Renal pelvis (tissue), 4 donors: Measurements from ENCODE around the gene KIFC1. TPM values are rescaled to one million over a fixed set of nuclear protein-coding genes. Genes with fewer than 3 reads are reported as not detected.

Experiments
- DNase-seq: peaks from one replicate; pipeline ENCODE4 v3.0.0-alpha.2; 2013
- polyA plus RNA-seq, 3 donors: library from polyadenylated mRNA; unstranded; fragments of 120-200 nt; gene quantifications; one replicate each; pipeline ENCODE4 v1.2.1, GENCODE V29; 2013; ENCODE audit not compliant: insufficient read length in 3 of 3

KIFC1 gene
- polyA plus RNA-seq, 3 donors: 42.2 to 54.6 (median 43.3) TPM

GRCh38 chr6:33423777-33424176 lies 32.2 kb downstream of the KIFC1 start:
- DNase-seq: no peak

GRCh38 chr6:33424855-33425667 lies 33.4 kb downstream of the KIFC1 start:
- no peak for DNase-seq

DNA sequence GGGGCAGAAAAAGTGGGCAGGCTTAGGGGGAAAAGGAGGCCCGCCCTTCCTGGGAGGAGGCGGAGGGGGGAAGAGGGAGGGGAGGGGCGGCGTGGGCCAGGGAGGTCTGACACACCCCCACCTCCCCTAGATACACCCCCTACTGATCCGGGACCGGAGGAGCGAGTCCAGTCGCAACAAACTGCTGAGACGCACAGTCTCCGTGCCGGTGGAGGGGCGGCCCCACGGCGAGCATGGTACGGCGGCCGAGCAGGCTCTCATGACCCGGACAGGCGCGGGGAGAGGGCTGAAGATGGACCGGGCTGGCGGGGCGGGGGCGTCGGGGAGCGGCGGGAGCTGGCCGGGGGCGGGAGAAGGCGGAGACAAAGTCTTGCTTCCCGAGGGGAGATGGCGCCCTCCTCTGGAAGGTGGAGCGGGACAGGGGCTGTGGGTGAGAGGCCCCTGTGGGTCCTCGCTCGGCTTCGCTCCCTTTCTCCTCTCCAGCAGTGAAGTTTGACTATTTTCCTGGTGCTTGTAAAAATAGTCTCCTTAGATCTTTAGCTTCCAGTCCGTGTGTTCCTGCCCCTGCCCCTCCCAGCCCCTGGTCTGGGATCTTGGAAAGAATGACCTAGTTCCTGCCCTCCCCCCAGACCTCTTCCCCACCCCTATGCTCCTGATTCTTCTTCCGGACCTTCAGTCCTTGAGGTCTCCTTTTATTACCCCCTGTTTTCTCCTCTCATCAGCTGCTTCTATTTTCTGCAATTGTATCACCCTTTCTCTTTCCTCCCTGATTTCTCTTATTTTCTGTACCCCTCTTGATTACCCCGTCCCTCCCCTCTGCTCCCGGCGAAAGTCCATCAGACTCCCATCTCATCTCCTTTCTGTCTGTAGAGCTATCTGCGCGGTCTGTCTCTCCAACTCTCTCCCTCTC lies 34.3 kb downstream of the KIFC1 start:
- peak; percentile 82 for DNase-seq

- no peak for DNase-seq
Measured at GRCh38 chr6:33426590-33427511, 35.2 kb downstream of the KIFC1 start.

DNA sequence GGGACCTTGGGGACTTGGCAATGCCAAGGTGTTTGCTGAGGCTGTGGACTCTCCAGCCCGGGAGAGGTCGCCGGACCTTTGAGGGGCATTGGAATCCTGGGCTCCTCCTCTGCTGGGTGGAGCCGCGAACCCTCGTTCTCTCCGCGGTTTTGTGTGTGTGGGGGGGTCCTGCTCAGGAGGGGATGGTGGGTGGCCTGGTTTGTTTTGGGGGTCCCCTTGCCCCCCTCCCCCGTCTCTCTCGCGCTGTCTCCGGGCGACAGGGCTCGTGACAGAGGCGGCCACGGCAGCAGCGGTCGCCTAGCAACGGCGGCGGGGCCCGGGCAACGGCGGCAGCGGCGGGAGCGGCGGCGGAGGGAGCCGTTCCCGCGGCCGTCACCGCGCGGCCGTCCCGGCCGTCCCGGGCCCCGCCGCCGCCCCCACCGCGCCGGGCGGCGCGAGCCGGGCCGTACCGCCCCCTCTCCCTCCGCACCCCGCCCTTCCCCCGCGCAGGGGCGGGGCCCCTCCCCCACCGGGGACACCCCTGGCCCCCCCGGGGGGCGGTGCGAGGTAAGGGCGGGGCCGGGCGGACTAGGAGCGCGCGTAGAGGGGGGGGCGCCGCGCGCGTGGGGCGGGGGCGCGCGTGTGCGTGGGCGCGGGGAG lies 36.1 kb downstream of the KIFC1 start:
- DNase-seq: no peak

GRCh38 chr6:33428224-33428965 lies 36.8 kb downstream of the KIFC1 start:
- DNase-seq: no peak

GRCh38 chr6:33428966-33429749 lies 37.5 kb downstream of the KIFC1 start:
- DNase-seq: no peak

GRCh38 chr6:33429750-33430052 lies 38.1 kb downstream of the KIFC1 start:
- DNase-seq: no peak

DNA sequence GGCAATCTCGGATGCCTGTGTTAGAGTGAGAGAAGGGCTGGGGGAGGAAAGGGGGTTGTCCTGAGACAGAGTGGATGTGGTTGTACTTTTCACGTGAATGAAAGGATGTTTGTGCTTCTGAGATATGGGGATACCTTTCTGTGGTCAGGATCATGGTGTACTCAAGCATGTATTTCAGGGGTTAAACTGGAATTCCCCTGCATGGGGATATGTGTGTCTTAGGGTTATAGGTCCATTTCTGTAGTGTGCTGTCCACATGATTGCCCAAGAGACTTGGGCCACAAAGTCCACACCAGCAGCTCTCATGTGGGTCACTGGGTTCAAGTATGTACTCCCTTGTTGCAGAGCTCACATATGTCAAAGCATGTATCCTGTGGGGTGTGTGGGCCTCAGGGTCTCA lies 38.7 kb downstream of the KIFC1 start:
- DNase-seq: no peak

GRCh38 chr6:33430991-33431879 lies 39.6 kb downstream of the KIFC1 start:
- DNase-seq: peak; percentile 76

DNA sequence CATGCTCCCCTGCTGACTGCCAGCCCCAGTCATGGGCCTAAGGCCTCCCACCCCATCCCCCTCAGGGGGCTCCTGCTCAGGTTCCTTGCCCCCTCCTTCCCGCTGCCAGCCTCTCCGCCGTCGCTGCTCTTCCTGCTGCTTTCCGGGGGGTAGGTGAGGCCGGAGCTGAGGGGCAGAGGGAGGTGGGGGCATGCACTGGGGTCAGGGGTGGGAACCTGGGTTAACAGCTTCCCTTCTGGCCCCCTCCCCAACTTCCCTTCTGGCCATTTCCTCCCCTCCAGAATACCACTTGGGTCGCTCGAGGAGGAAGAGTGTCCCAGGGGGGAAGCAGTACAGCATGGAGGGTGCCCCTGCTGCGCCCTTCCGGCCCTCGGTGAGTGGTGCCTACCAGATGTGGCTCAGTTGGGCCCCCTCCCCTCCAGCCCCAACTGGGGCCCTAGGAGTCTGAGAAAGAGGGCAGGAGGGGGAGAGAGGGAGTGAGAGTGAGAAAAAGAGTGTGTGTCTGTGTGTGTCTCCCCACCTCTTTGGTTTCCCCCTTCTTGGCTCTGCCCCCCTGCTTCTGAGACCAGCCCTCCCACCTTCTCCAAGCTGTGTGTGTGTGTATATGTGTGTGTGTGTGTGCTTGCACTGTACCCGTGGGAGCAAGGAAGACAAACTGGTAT lies 40.4 kb downstream of the KIFC1 start:
- DNase-seq: no peak

- no peak for DNase-seq
Measured at GRCh38 chr6:33432546-33432945, 40.9 kb downstream of the KIFC1 start.

DNA sequence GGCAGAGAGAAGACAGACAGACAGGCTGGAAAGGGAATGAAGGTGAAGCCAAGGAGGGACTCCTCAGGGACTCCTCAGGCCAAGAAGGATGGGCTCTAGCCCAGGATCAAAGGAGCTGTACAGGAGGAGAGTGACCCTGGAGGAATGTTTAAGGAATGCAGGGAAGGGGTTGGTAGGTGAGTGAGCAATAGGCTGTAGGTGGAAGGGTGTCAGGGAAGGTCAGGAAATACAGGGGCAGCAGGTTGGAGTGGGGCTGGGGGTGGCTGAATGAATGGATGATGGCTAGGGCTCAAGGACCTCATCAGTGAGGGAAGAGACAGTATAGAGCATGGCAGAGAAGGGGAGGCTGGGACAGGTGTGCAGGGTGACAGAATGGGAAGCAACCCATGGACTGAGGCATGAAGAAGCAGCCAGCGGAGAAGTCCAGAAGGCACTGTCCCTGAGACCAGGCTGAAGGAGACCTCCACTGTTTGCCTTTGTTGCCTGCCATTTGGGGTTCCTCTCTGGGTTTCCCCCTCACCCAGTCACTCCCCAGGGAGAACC lies 41.4 kb downstream of the KIFC1 start:
- no peak for DNase-seq

DNA sequence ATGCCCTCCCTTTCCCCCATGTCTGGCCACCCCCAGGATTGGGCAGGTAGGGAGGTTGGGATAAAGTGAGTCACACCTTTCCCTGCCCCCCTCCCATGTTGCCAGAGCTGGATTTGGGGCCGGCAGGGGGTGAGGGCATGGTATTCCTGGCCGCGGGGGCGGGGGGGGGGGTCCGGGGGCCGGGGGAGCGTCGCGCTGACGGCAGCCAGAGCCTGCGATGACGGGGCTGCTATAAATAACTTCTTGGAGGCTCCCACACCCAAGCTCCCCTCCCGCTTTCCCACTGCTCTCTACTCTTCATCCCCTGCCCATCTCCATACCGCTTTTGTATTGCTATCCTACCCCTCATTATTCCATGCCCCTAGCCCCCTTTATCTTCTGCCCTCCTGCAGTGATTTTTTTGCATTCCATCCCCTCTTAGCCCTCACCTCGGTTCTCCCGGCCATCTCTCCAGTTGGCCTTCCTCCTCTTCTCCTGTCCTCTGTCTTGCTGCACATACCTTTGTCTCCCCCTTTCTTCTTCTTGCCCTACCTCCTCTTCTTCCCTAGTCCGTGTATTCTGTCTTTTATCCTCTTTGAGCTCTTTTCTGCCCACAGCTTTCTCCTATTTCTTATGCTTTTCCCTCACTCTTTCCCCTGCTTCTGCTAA lies 42.0 kb downstream of the KIFC1 start:
- no peak for DNase-seq

- no peak for DNase-seq
Measured at GRCh38 chr6:33434961-33435360, 43.3 kb downstream of the KIFC1 start.

GRCh38 chr6:33437666-33438065 lies 46.0 kb downstream of the KIFC1 start:
- no peak for DNase-seq

GRCh38 chr6:33438978-33439594 lies 47.5 kb downstream of the KIFC1 start:
- DNase-seq: no peak
